Fibroblast of skin of back (primary cell): ENCODE results near the gene EXOC4.

Experiments
- DNase-seq: peaks from one replicate; pipeline ENCODE4 v3.0.0-alpha.2; 2013

Gene EXOC4

DNA sequence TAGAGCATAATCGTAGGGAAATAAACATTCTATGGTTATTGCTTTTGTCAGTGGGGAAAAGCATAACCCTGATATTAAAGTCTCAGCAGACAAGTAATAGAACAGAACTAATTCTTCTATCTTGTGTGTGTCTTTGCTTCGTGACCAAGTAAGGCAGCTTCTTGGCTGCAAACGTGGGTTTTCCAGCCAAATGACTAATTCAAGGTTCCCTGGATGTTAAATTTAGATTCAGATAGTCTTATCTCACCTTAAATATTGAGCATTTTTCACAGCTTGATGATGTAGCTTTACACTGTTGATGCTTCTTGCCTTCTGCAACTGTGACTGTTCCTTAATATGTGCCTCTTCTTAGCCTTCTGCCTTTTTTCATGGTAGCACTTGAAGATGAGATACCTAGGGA lies 113.0 kb downstream of the EXOC4 start:
- peak; percentile 48 for DNase-seq

DNA sequence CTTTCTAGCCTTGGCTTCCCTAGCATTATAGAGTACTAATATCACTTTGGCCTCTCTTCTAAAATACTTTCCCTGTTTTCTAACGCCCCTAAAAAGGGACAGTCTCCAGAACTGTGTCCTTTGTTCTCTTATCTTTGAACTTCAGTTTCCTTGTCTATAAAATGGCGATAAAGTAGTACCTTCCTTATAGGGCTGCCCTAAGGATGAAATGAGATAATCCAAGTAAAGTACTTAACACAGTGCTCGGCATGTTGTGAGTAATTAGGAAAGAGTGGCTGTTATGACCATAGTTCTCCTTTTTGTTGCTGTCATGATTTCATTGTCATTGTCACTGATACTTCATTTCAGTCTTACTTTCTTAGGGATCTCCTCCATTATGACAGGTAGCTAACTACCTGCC lies 114.7 kb downstream of the EXOC4 start:
- no peak for DNase-seq

GRCh38 chr7:133369130-133369529 lies 116.3 kb downstream of the EXOC4 start:
- peak; percentile 16 for DNase-seq

GRCh38 chr7:133371616-133372015 lies 118.7 kb downstream of the EXOC4 start:
- DNase-seq: no peak

DNA sequence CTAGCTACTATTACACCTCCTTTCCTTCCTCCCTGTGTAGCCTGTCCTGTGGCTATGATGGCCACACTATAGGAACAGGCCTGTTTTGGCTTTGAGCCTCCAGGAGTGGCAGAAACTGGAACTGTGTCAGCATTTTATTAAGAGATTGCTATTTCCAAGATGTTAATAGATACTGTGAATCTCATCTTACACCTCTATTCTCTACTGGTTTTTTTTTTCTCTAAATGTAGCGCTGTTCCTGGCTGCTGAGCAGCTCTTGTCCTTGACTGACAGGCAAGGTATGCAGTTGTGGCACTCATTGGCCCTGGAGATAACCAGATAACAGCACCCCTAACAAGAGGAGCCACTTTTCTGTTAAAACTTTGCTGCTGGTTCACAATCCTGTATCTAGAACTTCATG lies 119.5 kb downstream of the EXOC4 start:
- no peak for DNase-seq

DNA sequence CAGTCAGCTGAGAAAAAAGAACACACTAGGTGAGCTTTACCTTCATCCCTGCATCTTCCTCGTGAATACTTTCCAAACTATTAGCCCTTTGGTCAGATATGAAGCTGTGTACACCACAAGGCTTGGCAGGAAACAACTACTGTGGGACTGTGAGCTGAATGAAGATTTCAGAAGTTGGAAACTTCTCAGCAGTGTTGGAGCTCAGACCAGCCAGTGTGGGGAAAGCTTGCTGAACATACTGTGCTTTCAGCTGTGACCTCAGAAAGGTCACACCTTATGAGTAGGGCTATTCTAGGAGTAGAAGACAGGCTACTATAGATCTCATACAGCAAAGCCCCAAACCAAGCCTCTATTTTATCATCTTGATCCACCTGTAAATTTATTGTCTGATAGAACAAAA lies 123.6 kb downstream of the EXOC4 start:
- DNase-seq: no peak

DNA sequence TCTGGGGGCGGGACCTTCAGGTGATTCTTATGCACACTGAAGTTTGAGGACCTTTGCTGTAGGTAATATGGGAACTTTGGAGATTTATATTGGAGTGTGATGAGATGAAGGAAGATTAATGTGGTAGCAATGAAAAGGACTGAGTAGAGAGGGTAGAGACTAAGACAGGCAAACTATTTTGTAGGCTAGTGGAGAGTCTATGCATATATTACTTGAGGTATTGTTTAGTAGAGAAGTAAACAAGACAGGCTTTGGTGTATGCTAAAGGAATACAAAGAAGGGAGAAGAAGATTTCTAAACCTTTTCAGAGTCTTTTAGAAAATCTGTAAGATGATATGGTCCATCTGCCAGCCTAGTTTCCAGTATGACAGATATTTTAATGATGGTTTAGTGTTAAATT lies 129.1 kb downstream of the EXOC4 start:
- DNase-seq: no peak

- DNase-seq: no peak
These were observed 130.1 kb downstream of the EXOC4 start for GRCh38 chr7:133382775-133383559.

- DNase-seq: no peak
These were observed 133.3 kb downstream of the EXOC4 start for GRCh38 chr7:133386205-133386604.

- no peak for DNase-seq
These were observed 136.8 kb downstream of the EXOC4 start for GRCh38 chr7:133389727-133390126.

DNA sequence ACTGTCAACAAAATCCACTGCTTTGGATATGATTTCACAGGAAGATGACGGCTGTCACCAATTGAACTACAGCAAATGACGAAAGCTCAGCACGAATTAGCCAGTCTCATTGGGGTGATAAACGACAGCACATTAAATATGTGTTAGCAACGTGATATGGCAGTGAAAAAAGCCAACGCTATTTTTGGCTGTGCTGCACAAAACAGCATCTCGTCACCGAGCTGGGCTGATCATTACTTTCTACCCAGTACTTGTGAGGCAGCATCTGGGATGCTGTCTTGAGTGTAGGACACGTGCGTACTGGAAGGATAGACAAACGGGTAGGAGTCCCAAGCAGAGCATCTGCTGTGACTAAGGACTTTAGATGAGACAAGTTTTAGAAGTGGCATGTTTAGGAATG lies 138.3 kb downstream of the EXOC4 start:
- no peak for DNase-seq

DNA sequence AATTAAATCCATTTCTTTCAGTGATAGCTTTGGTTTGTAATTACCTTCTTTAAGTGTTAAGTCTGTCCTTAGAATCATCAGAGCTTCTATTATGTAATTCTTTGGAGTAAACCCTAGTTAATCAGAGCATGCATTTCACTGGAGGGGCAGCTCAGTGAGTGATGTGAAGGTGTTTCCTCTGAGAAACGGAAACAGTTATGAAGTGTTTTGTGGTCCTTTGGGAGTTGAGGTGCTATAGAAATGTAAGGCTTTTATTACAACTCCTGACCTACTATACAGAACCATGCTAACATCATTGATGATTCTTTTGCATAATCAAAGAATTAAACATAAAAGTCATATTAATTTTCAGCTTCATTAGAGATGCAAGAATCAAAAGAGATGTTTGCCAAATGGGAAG lies 141.5 kb downstream of the EXOC4 start:
- DNase-seq: no peak

GRCh38 chr7:133395551-133395950 lies 142.7 kb downstream of the EXOC4 start:
- DNase-seq: no peak

GRCh38 chr7:133398506-133398905 lies 145.6 kb downstream of the EXOC4 start:
- no peak for DNase-seq

DNA sequence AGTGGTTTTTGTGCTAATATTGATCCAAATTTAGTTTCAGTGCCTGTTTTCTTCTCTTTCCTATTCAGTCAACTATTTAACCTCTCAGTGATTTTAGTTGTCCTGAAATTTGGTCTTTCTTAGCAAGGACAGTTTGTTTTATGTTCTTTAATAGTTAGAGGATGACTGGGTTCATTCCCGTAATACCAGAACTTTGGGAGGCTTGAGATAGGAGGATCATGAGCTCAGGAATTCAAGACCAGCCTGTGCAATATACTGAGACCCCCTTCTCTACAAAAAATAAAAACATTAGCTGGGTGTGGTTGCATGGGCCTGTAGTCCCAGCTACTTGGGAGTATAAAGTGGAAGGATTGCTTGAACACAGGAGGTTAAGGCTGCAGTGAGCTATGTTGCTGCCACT lies 148.3 kb downstream of the EXOC4 start:
- peak; percentile 66 for DNase-seq

DNA sequence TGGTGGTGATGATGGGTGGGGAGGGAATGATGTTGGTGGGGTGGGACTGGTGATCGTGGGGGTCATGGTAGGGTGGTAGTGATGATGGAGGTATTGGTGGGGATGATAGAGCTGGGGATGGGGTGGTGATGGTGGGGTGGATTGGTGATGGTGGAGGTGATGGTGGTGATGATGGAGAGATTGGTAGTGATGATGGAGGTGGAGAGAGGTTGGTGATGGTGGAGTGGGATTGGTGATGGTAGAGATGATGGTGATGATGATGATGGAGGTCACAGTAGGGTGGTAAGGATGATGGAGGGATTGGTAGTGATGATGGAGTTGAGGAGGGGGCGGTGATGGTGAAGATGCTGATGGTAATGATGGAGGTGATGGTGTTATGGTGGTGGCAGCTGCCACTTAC lies 155.3 kb downstream of the EXOC4 start:
- DNase-seq: no peak

DNA sequence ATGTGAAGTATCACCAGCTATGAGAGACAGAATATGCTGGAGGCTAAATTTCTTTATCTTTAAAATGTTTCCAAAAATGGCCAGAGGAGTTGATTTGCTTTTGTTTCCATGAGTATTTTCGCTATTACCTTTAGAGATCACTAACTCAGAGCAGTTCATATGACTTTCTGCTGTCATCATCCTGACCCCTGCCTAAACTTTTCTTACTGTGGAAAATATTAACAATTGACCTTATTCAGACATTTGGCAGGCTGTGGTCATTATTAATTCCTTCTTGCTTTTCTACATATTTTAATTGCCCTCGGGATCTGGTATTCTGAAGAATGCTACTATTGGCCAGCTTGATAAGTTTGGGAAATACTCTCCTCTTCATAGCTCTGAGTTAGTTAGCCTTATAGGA lies 156.5 kb downstream of the EXOC4 start:
- DNase-seq: no peak

DNA sequence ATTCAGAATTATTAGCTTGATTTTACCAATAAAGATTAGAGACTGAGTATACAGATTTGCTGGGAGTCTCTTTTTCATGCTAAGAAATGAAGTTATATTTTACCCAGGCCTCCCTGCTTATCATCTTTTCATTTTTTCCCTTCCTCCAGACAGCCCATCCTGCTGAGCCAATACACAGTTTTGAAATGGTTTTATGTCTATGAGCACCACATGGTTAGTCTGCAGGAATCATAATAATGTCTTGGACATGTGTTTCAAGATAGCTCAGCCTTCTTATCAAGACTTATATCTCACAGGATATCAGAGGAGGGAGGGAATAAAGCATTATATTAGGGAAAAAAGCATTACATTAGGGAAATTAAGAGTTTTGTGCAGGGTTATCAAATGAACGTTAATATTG lies 157.1 kb downstream of the EXOC4 start:
- DNase-seq: no peak

GRCh38 chr7:133411395-133411794 lies 158.5 kb downstream of the EXOC4 start:
- no peak for DNase-seq

- DNase-seq: no peak
These were observed 160.1 kb downstream of the EXOC4 start for GRCh38 chr7:133412942-133413341.

DNA sequence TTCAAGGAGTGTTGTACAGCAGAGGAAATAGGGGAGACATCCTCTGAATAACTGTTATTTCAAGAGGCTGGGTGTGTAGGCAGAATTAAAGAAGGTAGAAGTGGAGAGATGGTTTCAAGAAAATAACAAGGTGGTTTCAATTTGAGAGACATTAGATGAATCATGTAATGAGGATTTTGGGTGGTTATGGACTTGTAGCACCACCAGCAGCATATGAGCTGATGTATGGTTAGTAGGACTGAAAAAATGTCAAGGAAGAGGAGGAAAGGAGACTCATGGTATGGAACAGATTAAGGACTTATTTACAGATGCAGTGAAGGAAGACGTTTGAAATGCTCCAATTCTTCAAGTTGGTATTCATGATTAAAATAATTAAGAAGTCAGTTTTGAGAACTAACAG lies 166.2 kb downstream of the EXOC4 start:
- no peak for DNase-seq

DNA sequence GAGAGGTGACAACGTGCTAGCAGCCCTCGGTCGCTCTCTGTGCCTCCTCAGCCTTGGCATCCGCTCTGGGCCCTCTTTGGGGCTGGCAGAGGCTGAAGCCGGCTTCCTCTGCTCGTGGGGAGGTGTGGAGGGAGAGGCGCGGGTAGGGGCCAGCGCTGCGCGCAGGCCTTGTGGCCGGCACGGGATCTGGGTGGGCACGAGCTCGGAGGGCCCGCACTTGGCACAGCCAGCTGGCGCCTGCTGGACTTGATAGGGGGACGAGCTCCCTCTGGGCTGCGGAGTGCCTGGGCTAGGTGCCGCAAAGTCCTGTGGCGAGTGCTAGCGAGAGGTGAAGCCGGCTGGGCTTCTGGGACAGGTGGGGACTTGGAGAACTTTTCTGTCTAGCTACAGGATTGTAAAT lies 170.7 kb downstream of the EXOC4 start:
- DNase-seq: no peak

DNA sequence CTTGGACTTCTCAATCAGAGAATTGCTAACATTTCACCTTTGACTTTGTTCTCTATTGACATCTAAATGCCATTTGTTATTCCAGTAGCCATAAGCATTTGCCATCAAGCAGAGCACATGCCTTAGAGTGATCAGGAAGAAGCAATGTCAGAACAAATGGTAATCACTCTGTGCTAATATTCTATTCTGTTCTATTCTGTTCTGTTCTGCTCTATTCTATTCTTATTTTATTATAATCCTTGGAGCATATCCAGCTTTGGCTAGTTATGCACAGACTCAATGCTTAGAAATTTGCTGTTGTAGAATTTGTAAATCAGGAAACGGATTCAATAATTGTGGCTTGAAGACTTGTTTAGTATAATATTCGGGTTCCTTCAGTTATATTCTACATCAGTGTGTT lies 175.4 kb downstream of the EXOC4 start:
- no peak for DNase-seq

DNA sequence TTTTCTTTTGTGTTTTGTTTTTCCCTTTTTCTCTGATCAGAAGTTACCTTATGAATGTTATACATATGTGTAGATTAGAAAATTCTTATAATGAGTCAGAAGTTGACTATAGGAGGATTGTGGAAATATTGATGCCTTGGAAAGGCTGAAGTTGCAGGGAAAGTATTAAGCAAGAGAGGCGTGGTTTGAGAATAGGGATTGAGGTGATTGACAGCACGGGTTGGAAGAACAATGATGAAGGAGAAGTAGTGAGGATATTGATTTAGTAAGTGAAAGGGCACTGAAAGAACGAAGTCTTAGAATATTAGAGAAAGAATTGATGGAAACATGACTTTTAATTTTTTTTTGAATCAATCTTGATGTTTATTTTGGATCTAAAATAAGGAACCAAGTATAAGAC lies 176.0 kb downstream of the EXOC4 start:
- DNase-seq: no peak

- DNase-seq: no peak
These were observed 176.5 kb downstream of the EXOC4 start for GRCh38 chr7:133429371-133429770.
